GM23248 (cell line): ENCODE data around the gene TMEM259. TPM values are rescaled to one million over a fixed set of nuclear protein-coding genes. Genes with fewer than 3 reads are reported as not detected.

ENCODE experiments used
- DNase-seq: peaks from one replicate; pipeline ENCODE4 v3.0.0-alpha.2; 2015
- H2AFZ ChIP-seq: fragments of 200-600 bp; sonication (generic); 2 replicates; pipeline ENCODE4 v1.6.1; 2016; ENCODE audit warnings: antibody characterized with exemption
- H3F3A ChIP-seq: fragments of 200-600 bp; sonication (generic); 2 replicates; pipeline ENCODE4 v1.6.1; 2016; ENCODE audit warnings: mild to moderate bottlenecking, antibody characterized with exemption, mixed run types; ENCODE audit not compliant: insufficient read depth
- H3K27ac ChIP-seq: fragments of 200-600 bp; sonication (generic); 2 replicates; pipeline ENCODE4 v1.5.1; 2016; ENCODE audit warnings: mild to moderate bottlenecking
- H3K27me3 ChIP-seq: fragments of 200-600 bp; sonication (generic); replicated peaks from 2 replicates; pipeline ENCODE4 v1.6.1; 2016; ENCODE audit warnings: mild to moderate bottlenecking; ENCODE audit not compliant: insufficient read depth
- H3K36me3 ChIP-seq: fragments of 200-600 bp; sonication (generic); 2 replicates; pipeline ENCODE4 v1.6.1; 2016; ENCODE audit warnings: low read depth, mild to moderate bottlenecking
- H3K4me1 ChIP-seq: fragments of 200-600 bp; sonication (generic); 2 replicates; pipeline ENCODE4 v1.6.1; 2016; ENCODE audit warnings: mild to moderate bottlenecking; ENCODE audit not compliant: insufficient read depth
- H3K4me2 ChIP-seq: fragments of 200-600 bp; sonication (generic); one replicate; pipeline ENCODE4 v1.6.1; 2016; ENCODE audit warnings: mild to moderate bottlenecking; ENCODE audit not compliant: unreplicated experiment
- H3K4me3 ChIP-seq: fragments of 200-600 bp; sonication (generic); 2 replicates; pipeline ENCODE4 v1.5.1; 2016; ENCODE audit warnings: mild to moderate bottlenecking
- H3K79me2 ChIP-seq: fragments of 200-600 bp; sonication (generic); 2 replicates; pipeline ENCODE4 v1.6.1; 2016; ENCODE audit warnings: mild to moderate bottlenecking; ENCODE audit not compliant: insufficient read depth
- H3K9ac ChIP-seq: fragments of 200-600 bp; sonication (generic); 2 replicates; pipeline ENCODE4 v1.6.1; 2016; ENCODE audit warnings: mild to moderate bottlenecking
- H3K9me2 ChIP-seq: fragments of 200-600 bp; sonication (generic); 2 replicates; pipeline ENCODE4 v1.6.1; 2016; ENCODE audit warnings: mixed run types, mild to moderate bottlenecking, moderate library complexity; ENCODE audit not compliant: insufficient read depth
- H3K9me3 ChIP-seq: fragments of 200-600 bp; sonication (generic); one replicate; pipeline ENCODE4 v1.6.1; 2017; ENCODE audit warnings: low read depth
- H4K20me1 ChIP-seq: fragments of 200-600 bp; sonication (generic); 2 replicates; pipeline ENCODE4 v1.6.0; 2016; ENCODE audit not compliant: insufficient read depth
- EZH2 ChIP-seq: fragments of 200-600 bp; sonication (generic); IDR thresholded peaks from 2 replicates; pipeline ENCODE4 v1.6.1; 2018; ENCODE audit warnings: antibody characterized with exemption, mild to moderate bottlenecking; ENCODE audit not compliant: insufficient read depth, poor library complexity, severe bottlenecking
- EZH2phosphoT487 ChIP-seq: fragments of 200-600 bp; sonication (generic); IDR thresholded peaks from 2 replicates; pipeline ENCODE4 v1.6.1; 2018; ENCODE audit warnings: antibody characterized with exemption, moderate library complexity, mild to moderate bottlenecking, low read depth; ENCODE audit not compliant: insufficient read depth
- WGBS, 2 experiments: methylation state at CpG; one replicate each; pipeline ENCODE4 v1.1.6; 2015 to 2017; ENCODE audit warnings: low lambda C conversion rate in 2 of 2, low coverage in 1 of 2; ENCODE audit errors: missing lambda C conversion rate in 2 of 2; 5-methylcytosine and 5-hydroxymethylcytosine counted together
- in situ Hi-C: fragments of 300-500 bp; cut with MboI; formaldehyde crosslinking; loops from 2 replicates; pipeline ENCODE4 v1.15.0; 2020
- polyA plus RNA-seq: library from polyadenylated mRNA; unstranded; fragments of >200 nt; fragmentation: Nextera tagmentation; extraction: Ambion mirVana; gene quantifications from 2 replicates; pipeline ENCODE4 v1.2.1, GENCODE V29; 2016
- total RNA-seq: library from RNA; depleted of rRNA; stranded (reverse); fragments of >200 nt; shearing (Covaris generic); gene quantifications from 2 replicates; pipeline ENCODE4 v1.2.3, GENCODE V29; 2014

Gene TMEM259
- total and polyA plus RNA-seq, 2 experiments from 2014 or later = 79.7 to 132 TPM

- DNase-seq = no peak
- no peaks in the 10 kb centered on the region for H4K20me1 ChIP-seq
Measured at GRCh38 chr19:964116-964520, 56.8 kb downstream of the TMEM259 start.

GRCh38 chr19:963486-963951 lies 57.4 kb downstream of the TMEM259 start:
- peaks cover 22% of the 10 kb centered on the region for H3K36me3 ChIP-seq
- in situ Hi-C loops = no loop called here
- H3K79me2 ChIP-seq = peaks cover 36% of the 10 kb centered on the region
- H4K20me1 ChIP-seq = no peaks in the 10 kb centered on the region
- no peak overlapping the region for H3K4me2 ChIP-seq
- H3K27ac ChIP-seq = no peak overlapping the region
- H3K4me1 ChIP-seq = peaks cover 3% of the 10 kb centered on the region; the same call in 1 of the 2 replicates
- H3K9me3 ChIP-seq = no peaks in the 10 kb centered on the region
- no peak overlapping the region for H2AFZ ChIP-seq
- H3K9me2 ChIP-seq = no peaks in the 10 kb centered on the region
- no peaks in the 10 kb centered on the region for H3K27me3 ChIP-seq
- 90 to 95% methylated on average over 6 to 11 of the region's 11 CpGs for WGBS, 2 experiments
- no peak for DNase-seq
- TF ChIP-seq EZH2phosphoT487 = no peak
- TF ChIP-seq EZH2 = no peak
- H3F3A ChIP-seq = no peaks in the 10 kb centered on the region
- H3K9ac ChIP-seq = no peak overlapping the region
- H3K4me3 ChIP-seq = no peak overlapping the region

More at GRCh38 chr19:964116-964520, 56.8 kb downstream of the TMEM259 start:
- H3F3A ChIP-seq = no peaks in the 10 kb centered on the region
- no peak overlapping the region for H3K27ac ChIP-seq
- H3K27me3 ChIP-seq = no peaks in the 10 kb centered on the region
- no peak overlapping the region for H3K9ac ChIP-seq
- TF ChIP-seq EZH2 (no peak), EZH2phosphoT487 (no peak)
- no peaks in the 10 kb centered on the region for H3K9me2 ChIP-seq
- WGBS, 2 experiments = 93 to 97% methylated on average over 15 to 16 of the region's 16 CpGs
- H2AFZ ChIP-seq = no peak overlapping the region
- peaks cover 30% of the 10 kb centered on the region for H3K79me2 ChIP-seq
- no peaks in the 10 kb centered on the region for H3K9me3 ChIP-seq
- peaks cover 28% of the 10 kb centered on the region for H3K36me3 ChIP-seq
- in situ Hi-C loops = no loop called here
- H3K4me1 ChIP-seq = peaks cover 3% of the 10 kb centered on the region; the same call in 1 of the 2 replicates
- no peak overlapping the region for H3K4me3 ChIP-seq
- no peak overlapping the region for H3K4me2 ChIP-seq

- no peak for DNase-seq
- 90% methylated on average over 27 to 31 of the region's 31 CpGs for WGBS, 2 experiments
- Histone ChIP-seq H3K27me3 (no peaks in the 10 kb centered on the region), H3K4me2 (no peak overlapping the region), H3K79me2 (peaks cover 43% of the 10 kb centered on the region), H3F3A (no peaks in the 10 kb centered on the region), H3K9me2 (no peaks in the 10 kb centered on the region), H4K20me1 (no peaks in the 10 kb centered on the region), H3K4me1 (peaks cover 3% of the 10 kb centered on the region; the same call in 1 of the 2 replicates), H3K4me3 (no peak overlapping the region), H3K9me3 (no peaks in the 10 kb centered on the region), H3K9ac (no peak overlapping the region), H3K36me3 (peaks cover 19% of the 10 kb centered on the region), H3K27ac (no peak overlapping the region), H2AFZ (no peak overlapping the region)
- in situ Hi-C loops = no loop called here
- TF ChIP-seq EZH2phosphoT487 (no peak), EZH2 (no peak)
Measured at GRCh38 chr19:962683-963400, 58.1 kb downstream of the TMEM259 start.

- no peaks in the 10 kb centered on the region for H3F3A ChIP-seq
- 75% methylated on average over 14 of the region's 14 CpGs for WGBS, 2 experiments
- H3K79me2 ChIP-seq = peaks cover 51% of the 10 kb centered on the region
- H3K36me3 ChIP-seq = peaks cover 13% of the 10 kb centered on the region
- H3K9me3 ChIP-seq = no peaks in the 10 kb centered on the region
- TF ChIP-seq EZH2phosphoT487 (no peak), EZH2 (no peak)
- H3K4me2 ChIP-seq = no peak overlapping the region
- H3K27ac ChIP-seq = peak overlapping the region; percentile 25; the same call in 1 of the 2 replicates
- H3K4me3 ChIP-seq = no peak overlapping the region
- in situ Hi-C loops = no loop called here
- H3K27me3 ChIP-seq = no peaks in the 10 kb centered on the region
- DNase-seq = peak; percentile 77
- no peaks in the 10 kb centered on the region for H4K20me1 ChIP-seq
- no peak overlapping the region for H3K9ac ChIP-seq
- no peaks in the 10 kb centered on the region for H3K9me2 ChIP-seq
- H2AFZ ChIP-seq = no peak overlapping the region
- H3K4me1 ChIP-seq = peaks cover 3% of the 10 kb centered on the region; the same call in 1 of the 2 replicates
Measured at GRCh38 chr19:961866-962620, 58.9 kb downstream of the TMEM259 start.
